Right forelimb (tissue), 1 donor: Measurements from ENCODE around the gene TAX1BP1.
"Not testable (repeated sequence)": the region's sequence is repeated elsewhere in the genome, so short reads cannot be mapped to it uniquely, and the experiment has no call there.

ENCODE experiments used
- DNase-seq: peaks from one replicate; pipeline ENCODE4 v3.0.0-alpha.2; 2018

Gene TAX1BP1

GRCh38 chr7:27850531-27850930, 110.6 kb downstream of the TAX1BP1 start:
- no peak for DNase-seq

GRCh38 chr7:27856703-27857485, 116.9 kb downstream of the TAX1BP1 start:
- not testable (repeated sequence) for DNase-seq

- DNase-seq, result no peak
Observed at GRCh38 chr7:27860800-27861199, 120.8 kb downstream of the TAX1BP1 start.

- DNase-seq, result no peak
Observed at GRCh38 chr7:27861747-27862146, 121.8 kb downstream of the TAX1BP1 start.

GRCh38 chr7:27863880-27864279, 123.9 kb downstream of the TAX1BP1 start:
- no peak for DNase-seq

GRCh38 chr7:27866256-27866655, 126.3 kb downstream of the TAX1BP1 start:
- DNase-seq, result no peak

- no peak for DNase-seq
Observed at GRCh38 chr7:27866828-27867672, 127.1 kb downstream of the TAX1BP1 start.

GRCh38 chr7:27868131-27868550, 128.2 kb downstream of the TAX1BP1 start:
- no peak for DNase-seq

GRCh38 chr7:27869056-27869455, 129.1 kb downstream of the TAX1BP1 start:
- no peak for DNase-seq

- DNase-seq, result no peak
Observed at GRCh38 chr7:27870595-27870994, 130.6 kb downstream of the TAX1BP1 start.

GRCh38 chr7:27871086-27871485, 131.1 kb downstream of the TAX1BP1 start:
- DNase-seq, result no peak

- DNase-seq, result no peak
Observed at GRCh38 chr7:27871866-27872265, 131.9 kb downstream of the TAX1BP1 start.

- no peak for DNase-seq
Observed at GRCh38 chr7:27872356-27873275, 132.7 kb downstream of the TAX1BP1 start.

GRCh38 chr7:27873981-27874957, 134.3 kb downstream of the TAX1BP1 start:
- DNase-seq, result peak; percentile 63

GRCh38 chr7:27875061-27875460, 135.1 kb downstream of the TAX1BP1 start:
- no peak for DNase-seq

GRCh38 chr7:27875832-27876231, 135.9 kb downstream of the TAX1BP1 start:
- DNase-seq, result no peak

- no peak for DNase-seq
Observed at GRCh38 chr7:27876756-27877155, 136.8 kb downstream of the TAX1BP1 start.
